Occipital lobe (tissue), 2 donors: Measurements from ENCODE around the gene PCIF1. TPM values are rescaled to one million over a fixed set of nuclear protein-coding genes. Genes with fewer than 3 reads are reported as not detected.
"Not testable (repeated sequence)": the region's sequence is repeated elsewhere in the genome, so short reads cannot be mapped to it uniquely, and the experiment has no call there.

Experiments
- DNase-seq: peaks from one replicate; lab custom pipeline; 2025; lab: John Stamatoyannopoulos, UW
- total RNA-seq: library from RNA; depleted of rRNA; stranded (reverse); fragments of >200 nt; gene quantifications from one replicate; pipeline ENCODE4 v1.2.3, GENCODE V29; 2014

Gene PCIF1
- total RNA-seq, 1 donor from 2014 or later: 14.5 TPM

DNA sequence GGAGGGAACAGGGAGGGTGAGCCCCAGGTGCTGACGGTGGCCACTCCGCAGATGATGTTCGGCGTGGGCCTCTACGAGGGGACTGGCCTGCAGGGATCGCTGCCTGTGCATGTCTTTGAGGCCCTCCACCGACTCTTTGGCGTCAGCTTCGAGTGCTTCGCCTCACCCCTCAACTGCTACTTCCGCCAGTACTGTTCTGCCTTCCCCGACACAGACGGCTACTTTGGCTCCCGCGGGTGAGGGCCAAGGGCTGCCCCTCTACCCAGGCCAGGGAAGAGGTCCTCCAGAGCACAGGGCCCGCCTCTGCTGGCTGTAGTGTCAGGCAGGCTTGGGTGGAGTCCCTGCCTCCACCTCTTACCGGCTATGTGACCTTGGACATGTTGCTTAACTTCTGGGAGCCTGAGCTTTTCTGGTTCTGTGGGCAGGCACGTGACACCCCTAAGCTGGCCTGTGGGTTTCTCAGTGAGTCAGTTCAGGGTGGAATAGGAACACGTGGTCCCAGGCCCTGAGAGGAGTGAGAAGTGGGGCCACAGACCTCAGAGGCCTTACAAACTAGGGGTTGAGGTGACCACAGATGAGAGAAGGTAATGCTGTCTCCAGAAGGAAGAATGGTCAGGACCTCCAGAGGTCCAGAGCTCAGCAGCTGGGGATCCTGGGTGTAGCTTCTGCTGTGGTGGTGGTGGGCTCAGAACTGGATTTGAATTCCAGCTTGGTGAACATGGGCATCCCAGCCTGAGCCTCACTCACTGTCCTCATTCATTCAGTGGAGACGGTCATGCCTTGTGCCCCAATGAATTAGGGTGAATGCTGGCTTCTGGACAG lies 11.9 kb downstream of the PCIF1 start:
- no peak for DNase-seq

DNA sequence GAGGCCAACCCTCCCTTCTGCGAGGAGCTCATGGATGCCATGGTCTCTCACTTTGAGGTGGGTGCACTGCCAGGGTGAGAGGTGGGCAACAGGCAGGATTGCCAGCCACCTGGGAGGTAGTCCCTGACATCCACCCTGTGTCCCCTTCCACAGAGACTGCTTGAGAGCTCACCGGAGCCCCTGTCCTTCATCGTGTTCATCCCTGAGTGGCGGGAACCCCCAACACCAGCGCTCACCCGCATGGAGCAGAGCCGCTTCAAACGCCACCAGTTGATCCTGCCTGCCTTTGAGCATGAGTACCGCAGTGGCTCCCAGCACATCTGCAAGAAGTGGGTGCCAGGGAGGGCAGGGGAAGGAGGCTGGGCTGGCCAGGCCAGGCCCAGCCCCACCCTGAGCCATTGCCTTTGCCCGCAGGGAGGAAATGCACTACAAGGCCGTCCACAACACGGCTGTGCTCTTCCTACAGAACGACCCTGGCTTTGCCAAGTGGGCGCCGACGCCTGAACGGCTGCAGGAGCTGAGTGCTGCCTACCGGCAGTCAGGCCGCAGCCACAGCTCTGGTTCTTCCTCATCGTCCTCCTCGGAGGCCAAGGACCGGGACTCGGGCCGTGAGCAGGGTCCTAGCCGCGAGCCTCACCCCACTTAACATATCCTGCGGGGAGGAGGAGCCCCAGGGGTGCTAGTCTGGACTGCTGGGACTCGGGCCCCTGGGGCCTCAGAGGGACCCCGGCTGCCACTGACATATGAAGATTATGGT lies 12.8 kb downstream of the PCIF1 start:
- DNase-seq: no peak

DNA sequence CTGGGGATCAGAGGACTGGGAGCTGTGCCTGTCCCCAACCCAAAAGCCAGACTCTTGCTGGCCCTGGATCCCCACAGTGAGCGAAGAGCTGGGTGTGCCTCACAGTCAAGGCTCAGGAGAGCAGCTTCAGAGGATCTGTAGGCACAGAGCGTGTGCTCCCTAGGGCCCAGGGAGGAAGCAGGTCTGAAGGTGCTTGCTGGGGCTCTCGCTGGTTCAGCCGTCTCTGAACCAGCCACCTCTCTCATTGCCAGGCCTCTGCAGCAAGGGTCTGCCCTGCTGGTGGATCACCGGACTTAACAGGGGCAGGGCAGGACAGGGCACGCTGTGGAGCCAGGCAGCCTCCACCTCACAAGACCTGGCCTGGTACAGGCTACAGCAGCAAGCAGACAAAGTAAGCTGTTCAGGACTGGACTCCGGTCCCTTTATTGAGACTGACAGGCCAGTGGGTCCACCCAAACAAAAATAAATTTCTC lies 13.8 kb downstream of the PCIF1 start:
- no peak for DNase-seq

DNA sequence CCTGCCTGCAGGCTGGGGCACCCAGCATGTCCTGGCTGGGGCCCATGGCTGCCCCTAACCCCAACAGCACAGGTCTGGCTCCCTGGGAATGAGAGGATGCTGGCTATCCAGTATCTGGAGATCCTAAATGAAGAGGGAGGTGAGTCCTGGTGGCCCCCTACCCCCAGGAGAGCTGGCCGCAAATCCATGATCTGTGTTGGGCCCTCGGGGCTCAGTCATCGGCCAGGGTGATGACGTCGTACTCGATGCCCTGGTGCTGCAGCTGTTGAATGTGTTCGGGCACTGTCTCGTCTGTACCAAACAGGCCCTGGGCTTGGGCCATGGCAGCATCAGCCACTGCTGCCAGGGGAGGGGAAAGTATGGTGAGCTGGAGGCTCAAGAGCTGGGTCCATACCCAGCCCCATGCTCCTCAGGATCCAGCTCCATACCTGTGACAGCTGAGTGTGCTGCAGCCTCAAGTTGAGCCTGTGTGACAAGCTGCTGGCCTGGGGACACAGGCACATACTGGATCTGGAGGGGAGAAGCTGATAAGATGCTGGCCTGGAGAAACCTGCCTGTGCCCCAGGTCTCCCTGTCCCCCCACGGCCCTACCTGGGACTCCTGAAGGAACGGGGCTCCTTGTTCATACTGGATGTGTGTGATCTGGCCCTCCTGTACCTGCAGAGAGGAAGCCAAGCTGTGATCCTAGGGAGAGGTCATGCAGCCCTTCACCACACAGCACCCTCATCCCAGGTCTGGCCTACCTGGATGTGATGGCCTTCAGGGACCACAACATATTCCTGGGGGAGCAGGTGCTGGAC lies 14.5 kb downstream of the PCIF1 start:
- DNase-seq: no peak

DNA sequence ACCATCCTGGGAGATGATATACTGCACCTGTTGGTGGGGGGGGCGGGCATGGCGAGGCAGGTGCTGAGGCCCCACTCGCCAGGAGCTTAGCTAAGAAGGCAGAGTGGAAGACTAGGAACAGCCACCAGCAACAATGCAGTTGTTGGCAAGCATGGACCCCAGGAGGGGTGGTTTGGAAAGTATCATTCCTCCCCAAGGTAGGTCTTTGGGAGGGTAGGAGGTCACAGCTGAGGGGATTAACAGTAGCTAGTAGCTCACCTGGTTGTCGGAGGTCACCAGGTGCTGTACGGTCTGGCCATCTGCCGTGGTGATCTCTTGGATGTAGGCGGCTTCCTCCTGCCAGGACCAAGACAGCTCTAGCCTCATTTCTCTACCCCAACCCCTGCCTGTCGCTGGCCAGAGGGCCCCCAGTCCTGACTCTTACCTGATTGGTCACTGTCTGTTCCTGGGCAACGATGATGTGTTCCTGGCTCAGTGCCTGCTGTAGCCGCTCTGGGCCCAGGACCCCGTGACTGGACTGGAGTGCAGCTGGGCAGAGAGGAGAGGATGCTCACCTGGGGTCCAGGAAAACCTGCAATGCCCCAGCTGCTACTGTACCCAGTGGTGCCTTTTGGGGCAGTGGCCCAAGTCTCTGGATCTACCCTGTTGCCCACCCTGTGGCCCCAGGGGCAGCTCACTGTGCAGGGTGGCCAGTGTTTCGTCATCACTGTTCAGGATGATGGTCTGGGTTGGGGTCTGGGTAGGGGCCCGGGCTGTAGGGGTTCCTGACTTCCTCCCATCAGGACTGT lies 15.3 kb downstream of the PCIF1 start:
- no peak for DNase-seq

DNA sequence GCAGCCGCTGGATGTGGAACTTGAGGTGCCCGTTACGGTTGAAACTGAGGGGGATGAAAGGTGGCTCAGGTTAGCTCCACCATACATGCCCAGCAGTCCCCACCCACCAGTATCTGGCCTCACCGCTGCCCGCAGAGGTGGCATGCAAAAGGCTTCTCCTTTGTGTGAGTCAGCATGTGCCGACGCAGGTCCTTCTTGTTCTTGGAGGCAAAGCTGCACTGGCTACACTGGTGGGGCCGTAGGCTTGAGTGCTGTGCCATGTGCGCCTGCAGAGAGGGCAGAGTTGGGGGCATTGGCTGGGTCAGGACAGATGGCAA lies 15.8 kb downstream of the PCIF1 start:
- no peak for DNase-seq

DNA sequence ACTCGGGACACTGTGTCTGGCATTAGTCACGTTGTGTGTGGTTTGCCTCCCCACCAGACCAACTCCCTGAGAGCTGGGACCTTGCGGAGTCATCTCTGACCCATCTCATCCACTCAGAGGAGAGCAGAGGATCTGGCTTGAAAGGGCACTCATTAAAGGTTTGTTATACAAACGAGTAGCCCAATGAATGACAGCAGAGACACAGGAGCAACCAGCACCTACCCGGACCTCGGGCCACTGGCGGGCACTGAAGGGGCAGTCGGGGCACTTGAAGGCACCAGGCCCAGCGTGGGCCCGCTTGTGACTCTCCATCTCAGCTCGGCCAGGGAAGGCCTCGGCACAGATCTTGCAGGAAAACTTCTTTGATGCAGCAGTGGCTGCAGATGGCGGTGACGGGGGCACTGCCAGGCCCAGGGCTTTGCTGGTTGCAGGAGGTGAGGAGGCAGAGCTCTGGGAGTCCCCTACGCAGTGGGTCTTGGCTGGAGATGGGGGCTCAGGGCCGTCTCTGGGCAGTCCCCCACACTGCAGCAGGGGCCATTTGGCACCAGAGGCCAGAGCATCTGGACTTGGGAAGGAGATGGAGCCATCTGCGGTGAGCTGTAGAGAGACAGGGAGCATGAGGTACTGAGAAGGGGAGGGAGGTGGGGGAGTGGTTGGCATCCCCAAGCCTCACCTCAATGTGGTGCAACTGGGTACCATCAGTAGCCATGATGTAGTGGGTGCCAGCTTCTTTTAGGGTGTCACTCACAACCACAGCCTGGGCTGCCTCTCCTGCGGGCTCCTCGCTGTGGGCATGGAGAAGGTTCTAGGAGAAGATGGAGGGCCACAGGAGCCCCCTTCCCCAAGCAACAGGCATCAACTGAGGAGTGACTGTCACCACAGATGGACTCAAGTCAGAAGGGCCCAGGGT lies 17.7 kb downstream of the PCIF1 start:
- DNase-seq: no peak

DNA sequence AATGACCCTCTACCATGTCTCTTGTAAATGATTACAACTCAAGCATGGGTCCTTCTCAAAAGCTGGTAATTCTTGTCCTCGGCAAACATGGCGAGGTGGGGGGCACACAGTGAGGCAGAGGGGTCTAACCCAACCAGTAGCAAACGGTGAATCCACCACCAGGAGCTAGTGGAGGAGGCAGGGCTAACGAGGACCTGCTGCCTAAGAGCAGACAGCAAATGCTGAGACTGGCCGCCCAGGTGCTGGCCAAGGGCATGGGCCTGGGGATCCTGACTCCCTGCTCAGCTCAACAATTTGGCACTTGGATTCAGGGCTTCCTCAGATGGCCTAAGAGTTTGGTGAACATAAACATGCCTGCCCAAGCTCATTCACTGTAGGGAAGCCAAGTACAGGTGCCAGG lies 18.4 kb downstream of the PCIF1 start:
- no peak for DNase-seq

DNA sequence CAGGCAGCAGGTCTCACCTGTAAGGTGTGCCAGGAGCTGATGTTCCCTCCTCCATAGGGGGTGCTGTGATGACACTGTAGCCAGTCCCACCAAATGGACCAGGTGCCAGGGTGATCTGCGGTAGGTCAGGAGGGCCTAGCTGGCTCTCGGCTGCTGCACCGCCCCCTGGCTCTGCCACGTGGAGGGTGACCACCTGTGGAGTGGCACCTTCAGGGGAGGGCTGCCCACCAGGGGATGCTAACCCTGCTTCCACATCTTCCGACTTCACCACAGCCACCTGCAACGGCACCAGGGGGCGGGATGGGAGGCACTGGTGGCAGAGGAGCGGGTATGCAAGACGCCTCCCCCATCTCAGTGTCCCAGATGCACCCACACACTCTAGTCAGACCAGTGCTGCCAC lies 19.2 kb downstream of the PCIF1 start:
- no peak for DNase-seq

DNA sequence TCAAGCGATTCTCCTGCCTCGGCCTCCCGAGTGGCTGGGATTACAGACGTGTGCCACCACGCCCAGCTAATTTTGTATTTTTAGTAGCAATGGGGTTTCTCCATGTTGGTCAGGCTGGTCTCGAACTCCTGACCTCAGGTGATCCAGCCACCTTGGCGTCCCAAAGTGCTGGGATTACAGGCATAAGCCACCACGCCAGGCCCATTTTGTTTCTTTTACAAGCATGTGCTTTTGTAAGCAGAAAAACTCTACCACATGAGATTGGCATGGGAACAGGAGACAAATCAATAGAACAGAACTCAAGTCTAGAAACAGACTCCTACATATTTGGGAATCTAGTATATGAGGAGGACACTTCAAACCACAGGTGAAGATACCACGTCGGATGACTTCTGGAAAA lies 21.8 kb downstream of the PCIF1 start:
- not testable (repeated sequence) for DNase-seq

DNA sequence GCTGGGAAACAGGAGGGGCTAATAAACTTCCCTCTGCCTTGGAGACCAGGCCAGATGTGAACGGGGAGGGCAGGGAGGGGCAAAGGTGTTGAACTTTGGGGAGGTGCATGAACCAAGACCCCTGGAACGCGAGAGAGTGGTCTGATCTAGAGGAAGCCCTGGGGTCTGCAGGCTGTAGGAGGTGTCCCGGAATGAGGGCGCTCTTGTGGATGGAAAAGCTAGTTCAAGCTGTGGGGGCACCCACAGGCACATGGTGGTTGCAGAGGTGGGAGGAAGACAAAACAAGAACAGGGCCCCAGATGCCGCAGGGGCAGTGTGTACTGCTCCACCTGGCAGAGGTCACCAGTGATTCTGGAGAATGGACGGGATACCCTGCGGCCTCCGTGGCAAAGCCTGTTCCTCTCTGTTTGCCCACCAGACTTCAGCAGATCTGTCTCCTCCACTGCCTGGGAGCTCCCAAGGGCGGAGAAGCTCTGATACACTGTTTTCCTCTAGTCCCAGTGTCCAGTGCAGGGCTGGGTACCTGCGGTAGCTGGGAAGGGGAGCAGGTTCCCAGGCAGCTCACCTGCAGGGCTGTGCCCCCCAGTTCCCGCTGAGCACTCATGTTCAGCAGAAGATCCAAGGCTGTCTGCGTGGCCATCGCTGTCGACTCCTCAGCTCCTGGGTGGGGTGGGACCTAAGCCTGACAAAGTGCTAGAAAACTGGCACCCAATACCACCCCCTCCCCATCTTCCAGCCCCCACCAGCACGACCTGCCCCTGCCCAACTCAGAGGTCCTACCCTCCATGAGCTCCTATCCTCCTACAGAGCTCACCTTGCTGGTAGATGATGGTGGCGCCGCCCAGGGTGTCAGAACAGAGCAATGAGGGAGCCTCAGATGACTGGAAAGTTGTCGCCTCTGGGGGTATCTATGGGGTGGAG lies 22.8 kb downstream of the PCIF1 start:
- DNase-seq: no peak

DNA sequence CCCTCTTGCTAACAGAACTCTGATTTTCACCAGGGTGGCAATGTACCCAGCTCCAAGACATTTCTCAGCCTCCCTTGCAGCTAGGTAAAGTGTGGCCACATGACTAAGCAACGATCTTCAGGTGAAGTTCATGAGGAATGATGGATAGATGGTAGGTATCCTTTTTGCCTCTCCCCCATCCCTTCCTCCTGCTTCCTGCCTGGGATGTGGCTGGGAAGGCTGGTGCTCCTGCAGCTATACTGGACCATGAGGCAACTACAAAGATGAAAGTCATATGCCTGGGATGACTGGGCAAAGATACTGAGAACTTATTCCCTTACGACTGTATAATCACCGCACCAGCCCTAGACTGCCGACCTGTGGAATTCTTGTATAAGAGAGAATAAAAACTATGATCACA lies 24.1 kb downstream of the PCIF1 start:
- DNase-seq: no peak

DNA sequence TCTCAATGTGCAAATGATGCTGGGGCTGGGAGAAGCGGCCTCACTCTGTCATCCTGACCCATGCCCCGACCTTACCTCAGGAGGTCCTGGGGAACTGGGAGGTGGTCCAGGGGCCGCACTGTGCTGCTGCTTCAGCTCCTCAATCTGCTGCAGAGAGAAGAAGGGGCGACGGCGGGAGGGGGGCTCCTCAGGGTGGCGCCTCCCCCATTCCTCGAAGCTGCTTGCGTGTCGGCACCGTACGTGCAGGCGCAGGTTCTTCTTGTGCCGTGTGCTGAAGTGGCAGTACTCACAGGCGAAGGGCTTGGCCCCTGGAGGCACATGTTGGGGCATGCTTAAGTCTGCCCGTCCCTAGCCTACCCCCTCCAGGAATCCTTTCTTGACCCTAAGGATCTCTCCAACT lies 24.6 kb downstream of the PCIF1 start:
- DNase-seq: no peak

DNA sequence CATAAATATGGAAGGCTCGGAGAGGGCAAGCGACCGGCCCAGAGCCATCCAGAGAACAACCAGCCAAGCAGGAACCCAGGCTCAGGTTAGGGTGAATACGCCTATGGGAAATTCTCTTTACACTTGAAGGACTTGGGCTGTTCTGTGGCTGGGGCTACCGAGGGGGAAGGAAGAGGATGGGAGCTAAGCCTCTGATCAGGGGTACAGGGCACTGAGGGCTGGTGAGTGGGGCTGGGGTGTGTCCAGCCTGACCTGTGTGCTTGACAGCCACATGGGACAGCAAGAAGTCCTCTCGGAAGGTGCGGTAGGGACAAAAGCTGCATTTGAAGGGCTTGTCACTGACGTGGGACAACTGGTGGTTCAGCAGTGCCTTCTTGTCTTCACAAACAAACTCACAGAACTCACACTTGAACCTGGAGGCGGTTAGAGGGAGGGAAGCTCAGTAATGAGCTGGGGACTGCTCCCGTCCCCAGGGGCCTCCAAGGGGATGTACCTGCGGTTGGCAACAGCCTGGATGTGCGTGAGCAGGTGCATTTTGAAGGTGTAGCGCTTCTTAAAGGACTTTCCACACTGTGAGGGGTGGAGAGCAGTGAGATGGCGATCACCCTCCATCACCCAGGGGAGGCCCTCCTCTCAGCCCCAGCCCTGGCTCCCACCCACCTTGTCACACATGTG lies 25.6 kb downstream of the PCIF1 start:
- DNase-seq: no peak

DNA sequence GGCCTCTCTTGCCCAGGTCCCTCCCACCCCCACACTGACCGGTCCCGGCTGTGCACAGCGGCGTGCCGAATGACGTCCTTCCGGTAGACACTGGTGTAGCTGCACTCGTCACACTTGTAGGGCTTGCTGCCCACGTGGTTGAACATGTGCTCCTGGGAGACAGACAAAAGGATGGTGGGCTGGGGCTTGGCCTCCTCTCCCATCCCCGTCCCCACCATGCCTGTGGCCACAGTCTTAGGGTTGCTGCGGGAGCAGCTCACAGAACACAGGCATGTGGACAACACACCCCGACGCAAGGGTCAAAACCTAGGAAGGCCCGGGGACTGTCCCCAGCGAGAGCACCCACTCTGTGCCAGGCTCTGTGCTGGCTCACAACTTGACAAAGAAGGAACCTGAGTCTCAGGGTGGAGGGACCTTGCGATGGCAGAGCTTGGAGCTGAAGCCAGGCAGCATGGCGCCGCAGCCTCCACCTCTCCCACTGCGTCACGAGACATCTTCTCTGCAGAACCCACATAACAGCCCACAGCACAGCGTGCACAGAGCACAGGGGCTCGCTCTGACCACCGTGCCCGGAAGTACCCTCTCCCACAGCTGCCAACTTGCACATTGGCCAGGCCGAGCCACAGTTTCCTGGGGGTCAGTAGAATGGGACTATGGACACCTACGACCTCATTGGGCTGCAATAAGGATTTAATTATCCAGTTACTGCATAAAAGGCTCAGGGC lies 27.7 kb downstream of the PCIF1 start:
- DNase-seq: no peak

DNA sequence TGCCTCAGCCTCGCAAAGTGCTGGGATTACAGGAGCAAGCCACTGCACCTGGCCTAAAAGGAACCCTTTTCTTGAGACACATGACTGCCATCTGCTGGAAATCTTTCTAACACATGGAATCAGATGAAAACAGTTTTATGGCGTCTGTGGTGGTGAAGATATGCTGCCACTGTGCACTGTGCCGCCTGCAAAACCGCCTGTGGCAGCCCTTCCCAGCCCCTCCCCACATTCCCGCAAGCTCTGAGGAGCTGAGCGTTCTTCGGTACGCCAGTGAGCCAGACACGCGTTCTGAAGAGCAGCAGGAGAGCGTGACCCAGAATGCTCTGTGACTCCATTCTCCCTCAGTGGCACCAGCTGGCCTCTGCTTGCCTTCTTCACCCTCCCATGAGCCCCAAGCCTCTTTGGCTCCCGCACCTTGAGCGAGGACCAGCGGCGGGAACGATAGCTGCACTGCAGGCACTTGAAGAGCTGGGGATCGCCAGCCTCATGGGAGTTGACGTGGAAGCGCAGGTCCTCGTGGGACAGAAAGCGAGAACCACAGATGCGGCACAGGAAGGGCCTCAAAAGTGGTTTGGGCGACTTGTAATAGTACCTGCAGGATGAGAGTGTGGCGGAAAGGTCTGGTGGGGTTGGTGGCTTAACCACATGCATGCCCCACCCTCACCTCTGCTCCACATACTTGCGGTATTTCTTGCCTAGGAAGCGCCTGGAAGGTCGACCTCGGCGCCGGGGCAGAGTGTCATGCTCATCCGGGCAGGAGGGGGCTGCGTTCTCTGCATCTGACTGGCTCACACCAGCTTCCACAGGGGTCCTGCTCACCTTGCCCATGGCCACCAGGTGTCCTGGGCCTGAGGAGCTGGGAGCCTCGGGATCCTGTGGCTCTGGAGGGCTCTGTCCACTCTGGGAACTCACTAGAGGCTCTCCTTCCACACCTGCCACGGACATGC lies 28.8 kb downstream of the PCIF1 start:
- DNase-seq: no peak

DNA sequence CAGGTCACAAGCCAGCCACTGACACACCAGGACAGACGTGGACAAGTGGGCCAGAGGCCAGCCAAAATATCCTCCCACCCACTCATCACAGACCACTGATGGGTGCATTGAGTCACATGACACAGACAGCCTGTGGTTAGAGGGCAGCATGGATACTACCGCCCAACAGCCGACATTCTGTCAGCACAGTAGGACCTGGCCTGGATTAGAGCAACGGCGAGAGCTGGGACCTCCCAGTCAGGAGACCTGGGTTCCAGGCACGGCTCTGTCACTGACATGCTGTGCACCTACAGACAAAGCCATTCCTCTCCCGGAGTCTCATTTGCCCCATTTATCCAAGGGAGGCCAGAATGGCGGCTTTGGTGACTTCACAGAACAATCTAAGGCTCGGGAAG lies 29.5 kb downstream of the PCIF1 start:
- DNase-seq: no peak
